HuH-7 (cell line): ENCODE results near the gene SASH3.

Source experiments
- DNase-seq: peaks from one replicate; pipeline ENCODE4 v3.0.0; 2011; ENCODE audit warnings: low spot score

Gene SASH3

DNA sequence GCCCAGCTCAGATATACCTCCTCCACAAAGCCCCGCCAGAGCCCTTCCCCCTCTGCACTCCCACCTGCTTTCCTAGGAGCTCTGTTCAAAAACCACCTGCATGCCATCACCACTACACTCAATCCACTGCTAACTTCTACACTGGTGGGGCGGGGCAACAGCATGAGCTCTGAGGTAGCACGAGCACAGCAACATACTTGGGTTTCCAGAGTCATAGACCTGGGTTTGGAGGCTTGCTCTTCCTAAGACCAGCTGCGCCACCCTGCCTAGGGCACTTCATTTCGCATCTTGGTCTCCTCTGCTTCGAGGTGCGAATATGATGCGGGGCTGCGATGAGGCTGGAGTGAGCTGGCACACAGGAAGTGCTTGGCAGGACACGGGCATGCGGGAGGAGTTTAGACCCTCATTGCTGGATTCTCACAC, 3.6 kb downstream of the SASH3 start:
- DNase-seq, result no peak

DNA sequence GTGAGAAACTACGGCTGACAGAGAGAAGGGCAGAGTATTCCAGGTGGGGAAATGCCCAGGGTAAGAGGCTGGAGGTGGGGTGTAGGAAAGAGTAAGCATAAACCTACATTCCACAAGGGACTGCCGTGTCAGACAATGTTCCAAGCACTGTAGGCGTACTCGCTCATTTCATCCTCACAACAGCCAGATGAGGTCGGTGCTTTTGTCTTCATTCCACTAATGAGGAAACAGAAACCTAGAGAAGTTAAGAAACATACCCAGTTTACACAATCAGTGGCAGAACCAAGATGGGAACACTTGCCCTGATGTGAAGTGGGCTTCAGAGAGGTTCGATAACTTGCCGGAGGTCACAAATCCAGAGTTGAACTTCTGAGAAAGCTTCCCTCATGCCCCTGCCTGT, 4.6 kb downstream of the SASH3 start:
- no peak for DNase-seq

DNA sequence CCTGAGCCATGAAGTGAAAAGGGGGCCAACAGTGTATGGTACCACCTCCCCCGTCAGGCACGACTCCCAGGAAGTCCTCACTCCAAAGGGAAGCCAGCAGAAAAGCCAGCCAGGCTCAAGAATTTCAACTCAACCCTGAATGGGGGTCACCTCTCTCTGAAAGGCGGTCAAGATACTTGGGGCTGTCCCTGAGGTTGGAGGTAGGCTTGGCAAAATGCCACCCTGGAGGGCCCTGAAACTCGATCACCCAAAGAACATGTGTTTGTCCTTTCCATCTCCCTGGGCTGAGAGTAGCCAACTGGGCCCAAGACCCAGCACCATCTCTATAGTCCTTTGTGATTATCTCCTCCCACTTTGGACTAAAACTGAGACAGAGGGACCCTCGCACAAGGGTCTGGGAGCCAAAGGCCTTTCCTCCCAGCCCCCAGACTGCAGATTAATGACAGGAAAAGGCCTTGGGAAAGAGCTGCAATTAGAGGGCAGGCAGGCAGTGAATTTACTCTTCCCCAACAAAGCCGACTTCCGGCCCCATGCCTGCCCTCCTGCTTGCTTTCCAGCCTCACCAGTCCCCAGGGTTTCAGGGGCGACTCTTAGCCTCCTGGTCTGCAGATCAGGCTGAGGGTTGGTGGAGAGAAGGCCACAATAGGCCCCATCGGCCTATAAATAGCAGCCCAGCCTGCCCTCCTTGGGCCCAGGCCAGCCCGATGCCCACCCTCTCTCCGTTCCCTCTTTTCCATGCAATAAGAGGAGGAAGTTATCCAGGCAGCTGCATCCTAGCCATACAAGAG, 5.6 kb downstream of the SASH3 start:
- no peak for DNase-seq

DNA sequence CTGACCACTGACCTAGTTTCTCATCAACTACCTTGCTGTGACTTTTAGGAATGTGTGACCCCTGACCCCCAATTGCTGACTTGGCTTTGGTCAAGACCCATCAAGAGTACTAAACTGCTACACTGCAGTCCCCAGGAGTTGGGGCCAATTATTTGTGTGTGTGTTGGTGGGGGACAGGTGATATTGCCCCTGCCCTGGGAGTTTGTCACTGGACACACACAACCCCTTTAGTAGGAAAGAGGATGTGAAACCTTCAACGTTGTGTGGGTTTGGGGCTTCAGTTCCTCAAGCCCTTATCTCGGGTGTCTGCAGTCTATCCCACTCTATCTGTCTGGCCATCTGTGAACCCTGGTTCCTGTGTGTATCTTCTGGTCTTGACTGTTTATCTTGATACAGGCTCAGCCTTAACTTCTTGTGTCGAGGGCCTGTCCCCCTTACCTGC, 6.5 kb downstream of the SASH3 start:
- no peak for DNase-seq

DNA sequence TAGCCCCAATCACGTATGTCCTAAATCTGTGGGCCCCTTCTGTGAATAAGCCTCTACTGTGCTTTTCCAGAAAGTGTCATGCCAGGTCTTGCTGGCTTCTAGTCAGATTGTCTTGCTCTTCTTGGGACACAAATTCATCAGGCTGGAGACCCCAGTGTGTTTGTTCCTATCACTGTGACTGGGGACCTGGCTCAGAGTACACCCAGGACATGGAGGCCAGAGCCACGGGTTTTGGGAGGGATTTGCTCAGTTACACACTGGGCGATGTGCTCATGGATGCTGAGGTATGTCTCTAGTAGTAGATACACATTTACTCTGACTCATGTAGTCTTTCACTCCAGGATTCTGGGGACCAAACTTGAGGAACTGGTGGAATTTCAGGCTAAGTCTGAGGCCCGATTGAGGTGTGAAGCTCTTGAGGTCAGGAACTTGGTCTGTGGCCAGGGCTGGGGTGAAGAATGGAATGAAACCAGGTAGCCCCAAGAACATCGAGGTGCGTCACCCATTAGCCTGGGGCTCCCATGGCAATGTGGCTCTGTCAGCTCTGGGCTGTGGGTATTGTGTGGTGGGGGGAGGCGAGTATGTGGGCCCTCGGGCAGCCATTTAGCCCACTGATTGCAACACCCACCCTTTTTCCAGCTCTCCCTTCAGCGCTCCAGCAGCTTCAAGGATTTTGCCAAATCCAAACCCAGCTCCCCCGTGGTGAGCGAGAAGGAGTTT, 7.7 kb downstream of the SASH3 start:
- DNase-seq, result no peak

DNA sequence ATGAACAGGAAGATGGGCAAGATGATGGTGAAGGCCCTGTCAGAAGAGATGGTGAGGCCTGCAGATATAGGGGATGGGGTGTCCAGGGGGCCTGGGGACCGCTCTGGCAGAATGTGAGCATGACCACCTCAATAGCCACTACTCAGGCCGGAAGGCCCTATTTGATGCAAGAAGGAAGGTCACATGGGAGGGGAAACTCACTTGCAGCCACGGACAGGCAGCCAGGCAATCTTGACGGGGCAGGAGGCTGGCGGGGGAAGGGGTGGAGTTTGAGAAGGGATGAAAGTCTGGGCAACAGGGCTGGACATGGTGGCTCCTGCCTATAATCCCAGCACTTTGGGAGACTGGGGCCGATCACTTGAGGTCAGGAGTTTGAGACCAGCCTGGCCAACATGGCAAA, 8.8 kb downstream of the SASH3 start:
- DNase-seq, result no peak

DNA sequence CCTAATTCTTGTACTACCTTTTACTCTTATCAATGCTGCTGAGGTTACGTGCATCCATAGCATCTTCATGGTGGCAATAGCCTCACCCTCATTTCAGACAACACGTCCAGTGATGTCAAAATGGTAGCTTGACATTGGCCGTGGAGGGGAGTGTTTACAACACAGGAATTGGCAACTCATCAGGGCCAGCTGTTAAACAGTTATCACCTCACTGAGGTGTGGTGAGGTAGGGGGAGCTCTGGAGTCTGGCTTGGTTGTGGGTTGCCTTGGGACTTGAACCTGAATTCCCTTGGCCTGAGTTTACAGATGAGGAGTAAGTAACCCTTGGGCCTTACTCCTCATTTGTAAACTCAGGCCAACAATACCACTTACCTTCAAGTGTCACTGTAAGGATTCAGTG, 10.4 kb downstream of the SASH3 start:
- no peak for DNase-seq

DNA sequence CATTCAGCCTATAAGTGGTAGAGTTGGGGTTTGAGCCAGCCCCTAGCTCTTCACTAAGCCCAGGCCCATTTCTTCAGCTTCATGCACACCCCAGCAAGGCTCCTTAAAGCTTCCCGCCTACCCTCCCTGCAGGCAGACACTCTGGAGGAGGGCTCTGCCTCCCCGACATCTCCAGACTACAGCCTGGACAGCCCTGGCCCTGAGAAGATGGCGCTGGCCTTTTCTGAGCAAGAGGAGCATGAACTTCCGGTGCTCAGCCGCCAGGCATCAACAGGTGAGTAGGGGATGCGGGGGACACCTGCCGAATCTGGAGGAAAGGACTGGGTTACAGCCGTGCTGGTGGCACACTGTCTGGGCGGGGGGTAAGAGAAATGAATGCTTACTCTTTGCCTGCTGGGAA, 11.1 kb downstream of the SASH3 start:
- DNase-seq, result no peak

DNA sequence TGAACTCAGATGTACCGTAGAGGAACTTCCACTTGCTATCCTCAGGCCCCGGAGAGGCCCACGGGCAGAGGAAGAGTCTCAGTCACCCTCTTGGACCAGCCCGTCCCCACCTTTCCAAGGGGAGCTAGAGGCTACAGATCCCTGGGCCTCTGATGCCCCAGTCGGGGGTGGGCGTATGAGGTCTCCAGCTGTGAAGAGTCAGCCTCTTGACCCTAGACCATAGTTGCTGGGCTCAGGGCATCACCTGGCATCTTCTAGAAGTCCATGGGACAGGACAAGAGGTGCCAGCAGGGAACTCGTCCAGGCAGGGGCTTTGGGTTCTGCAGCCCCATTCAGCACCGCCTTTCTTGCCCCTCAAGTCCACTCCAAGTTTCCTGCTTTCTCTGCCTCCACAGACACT, 11.6 kb downstream of the SASH3 start:
- DNase-seq, result no peak

DNA sequence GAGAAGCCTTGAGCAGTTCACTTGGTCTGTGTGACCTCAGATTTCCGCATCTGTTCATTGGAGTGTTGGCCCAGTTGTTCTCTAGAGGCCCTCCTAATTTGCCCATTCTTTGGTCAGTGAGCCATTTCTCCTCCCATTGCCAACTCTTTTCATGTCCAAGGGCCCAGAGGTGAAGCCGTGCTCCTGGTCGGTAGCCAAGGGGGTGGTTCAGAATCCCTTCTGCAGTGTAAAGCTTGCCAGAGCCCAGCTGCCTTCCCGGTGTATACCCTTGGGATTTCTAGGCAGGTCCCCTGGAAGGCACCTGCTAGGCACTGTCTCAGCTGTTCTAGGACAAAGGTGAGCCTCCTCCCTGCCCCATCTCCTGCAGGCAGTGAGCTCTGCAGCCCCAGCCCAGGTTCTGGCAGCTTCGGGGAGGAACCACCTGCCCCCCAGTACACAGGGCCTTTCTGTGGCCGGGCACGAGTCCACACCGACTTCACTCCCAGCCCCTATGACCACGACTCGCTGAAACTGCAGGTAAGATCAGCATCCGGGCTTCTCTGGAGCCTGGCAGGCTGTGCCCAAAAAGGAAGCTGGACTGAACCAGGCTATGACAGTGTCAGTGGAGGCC, 12.3 kb downstream of the SASH3 start:
- DNase-seq, result no peak

DNA sequence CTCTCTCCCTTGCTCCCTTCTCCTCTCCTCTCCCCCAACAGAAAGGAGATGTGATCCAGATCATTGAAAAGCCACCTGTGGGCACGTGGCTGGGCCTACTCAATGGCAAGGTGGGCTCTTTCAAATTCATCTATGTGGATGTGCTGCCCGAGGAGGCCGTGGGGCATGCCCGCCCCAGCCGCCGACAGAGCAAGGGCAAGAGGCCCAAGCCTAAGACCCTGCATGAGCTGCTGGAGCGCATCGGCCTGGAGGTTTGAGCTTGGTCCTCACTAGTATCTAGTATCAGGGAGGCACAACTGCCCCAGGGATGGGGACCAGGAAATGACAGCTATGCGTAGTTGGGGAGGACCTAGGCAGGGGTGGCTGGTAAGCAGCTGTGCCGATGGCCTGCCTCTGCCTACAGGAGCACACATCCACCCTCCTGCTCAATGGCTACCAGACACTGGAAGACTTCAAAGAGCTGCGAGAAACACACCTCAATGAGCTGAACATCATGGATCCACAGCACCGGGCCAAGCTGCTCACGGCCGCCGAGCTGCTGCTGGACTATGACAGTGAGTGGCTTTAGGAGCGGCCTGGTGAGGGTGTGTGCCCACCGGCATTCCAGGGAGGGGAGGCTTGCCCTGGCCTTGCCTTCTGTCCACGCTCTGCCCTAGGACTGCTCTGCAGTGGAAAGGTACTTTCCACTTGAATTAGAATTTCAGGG, 13.0 kb downstream of the SASH3 start:
- DNase-seq, result no peak

DNA sequence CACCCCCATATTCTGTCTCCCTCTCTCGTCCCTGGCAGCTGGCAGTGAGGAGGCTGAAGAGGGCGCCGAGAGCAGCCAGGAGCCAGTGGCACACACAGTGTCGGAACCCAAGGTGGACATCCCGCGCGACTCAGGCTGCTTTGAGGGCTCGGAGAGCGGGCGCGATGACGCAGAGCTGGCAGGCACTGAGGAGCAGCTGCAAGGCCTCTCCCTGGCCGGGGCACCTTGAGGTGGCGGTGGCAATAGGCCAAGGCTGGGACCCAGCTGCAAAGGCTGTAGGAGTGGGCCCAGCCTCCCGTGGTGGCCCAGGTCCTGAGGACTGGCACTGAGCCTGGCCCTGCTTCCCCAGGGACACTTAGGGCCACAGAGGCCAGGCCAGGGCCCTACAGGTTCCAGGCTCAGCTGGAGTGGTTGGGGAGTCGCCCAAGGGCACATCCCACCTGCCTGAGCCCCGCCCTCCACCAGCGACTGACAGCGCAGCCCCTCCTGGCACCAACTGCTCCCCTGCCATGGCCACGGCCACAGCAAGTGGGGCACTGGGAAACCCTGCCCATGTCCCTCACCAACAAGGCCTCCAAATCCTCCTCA, 13.9 kb downstream of the SASH3 start:
- no peak for DNase-seq

DNA sequence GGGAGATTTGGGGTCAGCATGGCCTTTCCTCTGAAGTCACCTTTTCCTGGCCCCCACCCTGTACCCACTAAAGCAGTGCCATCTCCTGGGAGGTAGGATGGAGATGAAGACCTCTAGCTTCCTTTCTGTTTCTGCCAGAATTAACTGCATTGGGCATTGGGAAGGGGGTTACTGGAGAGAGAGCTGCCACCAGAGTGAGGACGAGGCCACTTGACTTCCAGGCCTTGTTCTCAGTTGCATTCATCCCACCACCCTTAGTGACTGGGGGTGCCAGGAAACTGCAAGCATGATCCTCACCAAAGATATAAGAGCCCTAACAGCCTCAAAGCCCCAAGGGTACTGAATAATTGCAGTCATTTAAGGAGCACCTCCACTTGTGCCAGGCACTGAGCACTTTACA, 15.8 kb downstream of the SASH3 start:
- DNase-seq, result no peak

DNA sequence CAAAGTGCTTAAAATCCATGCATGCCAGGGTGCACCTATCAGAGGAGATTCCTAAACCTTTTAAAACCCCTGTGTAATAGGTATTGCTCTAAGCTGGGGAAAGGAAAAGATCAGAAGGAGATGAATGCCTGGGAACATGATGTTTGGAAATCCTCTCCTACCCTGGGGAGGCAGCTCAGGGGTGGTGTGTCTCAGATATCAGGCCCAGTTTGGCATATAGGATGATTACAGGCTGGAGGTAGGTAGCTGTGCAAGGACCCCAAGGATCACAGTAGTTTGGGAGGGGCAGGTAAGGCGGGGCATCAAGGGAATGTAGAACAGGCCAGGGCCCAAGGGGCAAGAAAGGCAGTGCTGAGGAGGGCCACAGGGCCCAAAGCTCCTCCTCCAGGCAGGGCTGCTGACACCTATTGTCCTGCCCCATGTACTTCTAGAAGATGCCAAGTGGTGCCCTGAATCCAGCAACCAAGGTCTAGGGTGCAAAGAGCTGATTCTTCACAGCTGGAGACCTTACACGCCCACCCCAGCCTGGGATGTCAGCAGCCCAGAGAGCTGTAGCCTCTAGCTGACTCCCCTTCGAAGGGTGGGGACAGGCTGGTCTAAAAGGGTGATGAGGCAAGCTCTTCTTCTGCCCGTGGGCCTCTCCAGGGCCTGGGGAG, 17.6 kb downstream of the SASH3 start:
- DNase-seq, result no peak

DNA sequence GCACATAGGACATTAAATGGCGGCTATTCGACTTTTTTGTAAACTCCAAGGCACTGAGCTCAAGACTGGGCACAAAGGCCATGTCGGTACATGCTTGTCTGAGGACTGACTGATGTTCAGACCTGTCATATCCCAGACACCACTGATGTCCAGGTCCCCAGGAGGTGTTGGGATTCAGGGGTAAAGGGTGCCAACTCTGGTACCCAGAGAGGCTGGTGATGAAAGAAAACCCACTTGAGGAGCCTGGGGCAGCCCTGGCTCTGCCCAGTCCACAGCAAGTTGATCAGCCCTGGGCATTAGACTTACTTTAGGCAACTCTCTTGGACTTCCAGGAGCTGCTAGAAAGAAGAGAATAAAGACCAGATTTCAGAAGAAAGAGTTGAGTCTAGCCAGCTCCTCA, 18.7 kb downstream of the SASH3 start:
- DNase-seq, result no peak

DNA sequence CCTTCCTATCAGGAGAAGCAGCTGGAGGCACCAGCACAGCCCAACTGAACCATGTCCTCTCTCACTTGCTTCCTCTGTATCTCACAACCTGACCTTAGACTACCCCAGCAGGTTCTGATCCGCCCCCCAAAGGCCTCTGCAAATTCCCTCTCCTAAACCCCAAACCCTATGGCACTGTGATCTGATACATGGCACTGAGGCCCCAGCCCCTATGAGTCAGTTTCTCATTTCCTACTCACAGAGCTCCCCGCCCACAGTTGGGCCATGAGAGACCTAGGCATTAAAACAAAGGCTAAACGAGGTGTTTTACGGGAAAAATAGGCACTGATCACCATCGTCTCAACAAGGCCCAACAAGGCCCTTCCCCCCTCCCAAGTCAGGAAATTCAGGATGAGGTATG, 19.1 kb downstream of the SASH3 start:
- DNase-seq, result no peak

DNA sequence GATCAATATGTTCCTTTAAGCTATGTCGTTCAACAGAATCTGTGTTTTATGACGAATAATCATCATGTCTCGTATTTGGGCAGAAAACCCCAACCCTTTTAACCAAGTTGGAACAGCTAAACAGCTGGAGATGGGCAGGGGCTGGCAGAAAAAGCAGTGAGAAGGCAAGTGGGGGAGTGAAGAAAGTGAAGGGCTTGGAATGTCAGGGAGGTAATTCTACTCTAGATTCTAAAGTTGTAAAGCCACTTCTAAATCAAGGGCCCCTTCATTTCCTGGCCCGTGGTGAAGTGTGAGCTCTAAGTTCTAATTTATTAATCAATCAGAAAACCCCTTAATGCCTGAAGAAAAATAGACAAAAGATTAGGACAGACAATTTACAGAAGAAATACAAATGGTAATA, 20.4 kb downstream of the SASH3 start:
- no peak for DNase-seq

DNA sequence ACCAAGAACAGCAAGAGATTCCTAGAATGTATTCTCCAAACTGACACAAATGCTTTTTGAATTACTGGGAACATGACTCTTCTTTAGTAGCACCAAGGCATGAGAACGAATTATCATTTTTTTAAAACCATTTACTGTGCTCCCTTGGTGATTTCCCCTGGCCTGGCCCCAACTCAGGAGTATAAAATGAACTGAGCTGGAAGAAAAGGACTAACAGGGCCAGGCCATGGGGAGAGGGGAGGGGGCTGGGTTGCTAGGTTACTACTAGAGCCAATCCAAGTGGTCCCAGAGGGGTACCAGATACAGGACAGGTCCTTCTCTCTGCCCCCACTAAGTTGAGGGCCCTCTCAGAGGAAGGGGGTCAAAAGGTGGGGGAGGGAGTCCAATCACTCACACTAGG, 23.1 kb downstream of the SASH3 start:
- no peak for DNase-seq

DNA sequence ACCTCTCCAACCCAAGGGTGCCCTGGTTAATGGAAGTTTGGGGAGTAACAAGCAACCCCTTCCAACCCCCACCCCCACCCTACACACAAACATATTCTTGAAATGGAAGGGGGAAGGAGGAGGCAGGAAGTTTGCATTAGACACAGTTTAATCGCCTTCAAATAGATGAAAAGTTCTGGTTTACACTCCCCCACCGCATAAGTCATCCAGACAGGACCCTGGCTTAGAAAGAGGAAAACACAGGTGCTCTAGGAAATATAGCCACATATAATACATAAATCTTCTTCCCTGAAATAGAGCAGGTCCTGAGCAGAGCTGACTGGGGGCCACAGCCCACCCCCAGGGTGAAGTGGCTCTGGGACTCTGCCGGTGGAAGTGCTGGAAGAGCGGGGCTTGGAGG, 25.1 kb downstream of the SASH3 start:
- DNase-seq, result no peak

DNA sequence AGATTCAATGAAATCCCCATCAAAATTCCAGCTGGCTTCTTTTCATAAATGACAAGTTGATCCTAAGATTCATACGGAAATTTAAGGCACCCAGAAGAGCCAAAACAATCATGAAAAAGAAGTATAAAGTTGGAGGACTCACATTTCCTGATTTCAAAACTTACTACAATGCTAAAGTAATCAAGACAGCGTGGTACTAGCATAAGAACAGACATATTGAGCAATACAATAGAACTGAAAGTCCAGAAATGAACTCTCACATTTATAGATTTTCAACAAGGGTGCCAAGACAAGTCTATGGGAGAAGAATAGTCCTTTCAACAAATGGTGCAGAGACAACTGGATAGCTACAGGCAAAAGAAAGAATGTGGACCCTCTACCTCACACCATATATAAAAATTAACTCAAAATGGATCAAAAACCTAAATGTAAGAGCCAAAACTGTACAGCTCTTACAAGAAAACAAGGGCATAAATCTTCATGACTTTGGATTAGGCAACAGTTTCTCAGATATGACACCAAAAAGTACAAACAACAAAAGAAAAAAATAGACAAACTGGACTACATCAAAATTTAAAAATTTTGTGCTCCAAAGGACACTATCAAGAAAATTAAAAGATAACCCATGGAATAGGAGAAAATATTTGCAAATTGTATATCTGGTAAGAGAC, 28.5 kb downstream of the SASH3 start:
- no peak for DNase-seq
